ENCODE measurements around the gene NEK3.
"Not testable (repeated sequence)": the region's sequence is repeated elsewhere in the genome, so short reads cannot be mapped to it uniquely, and the experiment has no call there.

Gene NEK3

GRCh38 chr13:52159159-52159982 lies at the start of gene NEK3:
TSS of gene NEK3 (minus strand) at chr13:52159597. CDS start at chr13:52156191, 3,406 bp downstream.
- DNase-seq (ENCODE audit: low read depth in 2 of 2) = peak; percentile 32 to 33

GRCh38 chr13:52208384-52208783 lies 49.0 kb upstream of the NEK3 start:
- not testable (repeated sequence) for DNase-seq (ENCODE audit: low read depth in 2 of 2)

GRCh38 chr13:52207896-52208295 lies 48.5 kb upstream of the NEK3 start:
- not testable (repeated sequence) for DNase-seq (ENCODE audit: low read depth in 2 of 2)

- not testable (repeated sequence) for DNase-seq (ENCODE audit: low read depth in 2 of 2)
Measured at GRCh38 chr13:52207337-52207736, 47.9 kb upstream of the NEK3 start.

- not testable (repeated sequence) for DNase-seq (ENCODE audit: low read depth in 2 of 2)
Measured at GRCh38 chr13:52204546-52204945, 45.1 kb upstream of the NEK3 start.

GRCh38 chr13:52203864-52204263 lies 44.5 kb upstream of the NEK3 start:
- peak; percentile 49 to 50 for DNase-seq (ENCODE audit: low read depth in 2 of 2)

GRCh38 chr13:52202506-52202905 lies 43.1 kb upstream of the NEK3 start:
- not testable (repeated sequence) for DNase-seq (ENCODE audit: low read depth in 2 of 2)

GRCh38 chr13:52201439-52202193 lies 42.2 kb upstream of the NEK3 start:
- DNase-seq (ENCODE audit: low read depth in 2 of 2) = not testable (repeated sequence)

- peak; percentile 34 to 36 for DNase-seq (ENCODE audit: low read depth in 2 of 2)
Measured at GRCh38 chr13:52195401-52195837, 36.0 kb upstream of the NEK3 start.

- peak; percentile 56 to 61 for DNase-seq (ENCODE audit: low read depth in 2 of 2)
Measured at GRCh38 chr13:52194184-52194868, 34.9 kb upstream of the NEK3 start.

GRCh38 chr13:52193587-52194183 lies 34.3 kb upstream of the NEK3 start:
- not testable (repeated sequence) for DNase-seq (ENCODE audit: low read depth in 2 of 2)

GRCh38 chr13:52187424-52188187 lies 28.2 kb upstream of the NEK3 start:
- not testable (repeated sequence) for DNase-seq (ENCODE audit: low read depth in 2 of 2)

- no peak for DNase-seq (ENCODE audit: low read depth in 2 of 2)
Measured at GRCh38 chr13:52187029-52187423, 27.6 kb upstream of the NEK3 start.

- DNase-seq (ENCODE audit: low read depth in 2 of 2) = not testable (repeated sequence)
Measured at GRCh38 chr13:52181316-52181954, 22.0 kb upstream of the NEK3 start.

GRCh38 chr13:52179925-52180324 lies 20.5 kb upstream of the NEK3 start:
- DNase-seq (ENCODE audit: low read depth in 2 of 2) = no peak

GRCh38 chr13:52177276-52177675 lies 17.9 kb upstream of the NEK3 start:
- no peak for DNase-seq (ENCODE audit: low read depth in 2 of 2)

GRCh38 chr13:52173970-52174369 lies 14.6 kb upstream of the NEK3 start:
- DNase-seq (ENCODE audit: low read depth in 2 of 2) = not testable (repeated sequence)

GRCh38 chr13:52173373-52173772 lies 14.0 kb upstream of the NEK3 start:
- no peak for DNase-seq (ENCODE audit: low read depth in 2 of 2)

GRCh38 chr13:52171686-52172085 lies 12.3 kb upstream of the NEK3 start:
- DNase-seq (ENCODE audit: low read depth in 2 of 2) = not testable (repeated sequence)

GRCh38 chr13:52170828-52171391 lies 11.5 kb upstream of the NEK3 start:
- DNase-seq (ENCODE audit: low read depth in 2 of 2) = not testable (repeated sequence)

Data from fibroblast of skin of left biceps (primary cell).